HG03571 (cell line): ENCODE results near the gene LRP2BP.
"Not testable (repeated sequence)": the region's sequence is repeated elsewhere in the genome, so short reads cannot be mapped to it uniquely, and the experiment has no call there.

ENCODE experiments used
- ATAC-seq: cut with Tn5 transposase; IDR thresholded peaks from one replicate; pipeline ENCODE4 v1.9.1; 2021; ENCODE audit not compliant: unreplicated experiment

LRP2BP gene

DNA sequence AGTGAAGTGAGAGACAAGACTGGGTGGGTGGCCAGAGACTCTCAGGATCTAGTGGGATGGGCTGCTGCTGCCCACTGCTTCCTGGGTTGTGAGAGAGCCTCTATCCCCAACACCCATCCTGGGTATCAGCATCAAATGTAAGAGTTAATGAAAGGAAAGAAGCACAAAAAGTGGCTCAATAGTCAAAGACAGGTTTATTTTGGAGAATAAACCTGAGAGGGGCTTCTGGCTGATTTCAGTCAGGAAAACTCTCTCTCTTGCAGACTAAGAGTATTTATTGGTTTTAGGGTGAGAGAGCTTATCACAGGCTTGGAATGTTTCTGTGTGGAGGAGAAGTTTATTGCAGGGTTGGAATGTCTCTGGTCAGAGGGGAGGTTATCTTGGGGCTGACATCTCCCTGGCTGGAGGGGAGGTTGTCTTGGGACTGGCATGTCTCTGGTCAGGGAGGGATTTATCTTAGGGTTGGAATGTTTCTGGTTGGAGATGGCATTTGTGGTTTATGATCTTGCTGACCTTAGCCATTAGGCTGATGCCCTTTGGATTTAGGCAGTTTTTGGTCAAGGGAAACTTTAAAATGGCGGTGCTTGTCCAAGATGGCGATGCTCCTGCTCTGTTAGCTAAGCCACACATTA, 65.7 kb downstream of the LRP2BP start:
- not testable (repeated sequence) for ATAC-seq

DNA sequence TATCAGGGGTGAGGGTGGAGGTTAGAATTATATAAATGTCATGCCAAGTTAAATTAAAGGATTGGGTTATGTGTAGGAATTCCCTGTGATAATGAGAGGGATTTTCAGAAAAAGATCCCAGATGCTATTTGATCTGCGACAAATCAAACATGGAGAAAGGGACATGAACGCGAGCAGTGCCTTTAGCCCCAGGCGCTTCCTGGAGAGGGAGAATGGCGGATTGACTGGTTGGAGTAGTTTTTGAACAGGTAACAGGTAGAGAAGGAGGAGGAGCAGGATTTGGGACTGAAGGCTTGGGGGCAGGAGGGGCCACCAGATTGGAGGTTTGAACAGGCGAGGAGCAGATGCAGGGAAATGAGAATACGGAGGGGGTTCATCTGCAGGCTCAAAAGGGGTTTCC, 67.1 kb downstream of the LRP2BP start:
- no peak for ATAC-seq

DNA sequence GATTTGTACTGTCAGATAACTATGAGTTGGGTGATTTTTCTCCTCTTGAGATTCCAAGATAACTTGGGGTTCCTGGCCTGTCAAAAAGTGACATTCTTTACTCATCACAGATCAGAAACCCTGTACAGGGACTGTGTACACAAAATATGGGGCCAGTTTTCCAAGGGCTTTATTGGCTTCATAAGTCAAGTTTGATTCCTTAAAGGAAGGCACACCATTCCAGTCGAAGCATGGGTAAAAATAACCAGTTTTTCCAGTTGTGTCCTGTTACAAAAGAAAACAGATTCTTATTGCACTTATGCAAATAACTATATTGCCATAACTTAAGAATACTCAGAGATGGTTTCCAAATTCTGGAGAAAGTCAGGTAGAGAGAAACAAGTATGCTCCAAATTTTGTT, 70.0 kb downstream of the LRP2BP start:
- ATAC-seq = not testable (repeated sequence)

DNA sequence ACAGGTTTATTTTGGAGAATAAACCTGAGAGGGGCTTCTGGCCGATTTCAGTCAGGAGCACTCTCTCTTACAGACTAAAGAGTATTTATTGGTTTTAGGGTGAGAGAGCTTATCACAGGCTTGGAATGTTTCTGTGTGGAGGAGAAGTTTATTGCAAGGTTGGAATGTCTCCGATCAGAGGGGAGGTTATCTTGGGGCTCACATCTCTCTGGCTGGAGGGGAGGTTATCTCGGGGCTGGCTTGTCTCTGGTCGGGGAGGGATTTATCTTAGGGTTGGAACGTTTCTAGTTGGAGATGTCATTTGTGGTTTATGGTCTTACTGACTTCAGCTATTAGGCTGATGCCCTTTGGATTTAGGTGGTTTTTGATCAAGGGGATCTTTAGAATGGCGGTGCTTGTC, 71.4 kb downstream of the LRP2BP start:
- not testable (repeated sequence) for ATAC-seq

DNA sequence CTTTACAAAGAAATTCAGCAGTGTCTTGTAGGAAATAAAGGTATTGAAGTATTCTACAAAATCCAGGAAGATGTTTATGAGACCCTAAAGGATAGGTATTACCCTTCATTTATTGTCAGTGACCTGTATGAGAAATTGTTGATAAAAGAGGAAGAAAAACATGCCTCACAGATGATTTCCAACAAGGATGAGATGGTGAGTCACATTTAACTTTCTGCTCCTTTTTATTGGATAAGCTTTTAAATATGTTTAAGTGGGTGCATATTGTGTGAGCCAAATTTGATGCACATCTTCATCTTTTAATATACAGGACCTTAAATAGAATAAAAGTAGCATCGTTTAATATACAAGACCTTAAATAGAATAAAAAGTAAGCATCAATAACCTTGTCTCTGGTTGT, 72.1 kb downstream of the LRP2BP start:
- no peak for ATAC-seq

DNA sequence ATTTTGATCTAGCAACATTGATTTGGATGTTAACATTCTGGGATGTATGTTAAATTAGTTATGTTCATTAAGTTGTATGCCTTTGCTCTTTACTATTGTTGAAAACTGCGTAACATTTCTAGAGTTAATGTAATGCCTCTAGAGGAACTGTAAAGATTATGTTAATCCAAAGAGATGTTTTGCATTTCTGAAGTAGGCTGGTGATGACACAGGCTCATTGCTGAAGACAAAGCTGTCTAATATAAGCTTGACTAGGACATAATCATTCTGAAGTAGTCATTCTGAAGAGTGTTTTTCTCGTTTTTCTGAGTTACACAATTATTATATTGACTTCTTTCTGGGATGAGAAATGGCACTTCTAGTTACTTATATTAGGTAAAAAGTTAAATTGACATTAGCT, 72.9 kb downstream of the LRP2BP start:
- ATAC-seq = no peak

DNA sequence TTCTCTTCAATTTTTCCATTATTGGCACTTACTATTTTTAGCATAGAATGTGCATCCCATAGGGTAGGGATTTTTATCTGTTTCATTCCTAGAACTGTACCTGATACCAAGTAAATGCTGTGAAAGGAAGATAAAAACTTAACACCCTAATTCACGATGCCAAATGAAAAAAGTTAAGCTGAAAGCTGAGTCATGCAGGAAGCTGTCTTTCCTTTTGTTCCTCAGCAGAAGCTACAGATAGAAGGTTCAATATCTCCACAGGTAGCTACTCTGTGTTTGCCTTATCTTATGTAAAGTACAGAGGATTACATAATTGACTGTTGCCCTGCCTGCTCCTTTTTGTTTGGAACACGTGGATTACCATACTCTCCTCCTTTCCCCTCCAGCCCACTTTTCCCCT, 77.0 kb downstream of the LRP2BP start:
- ATAC-seq = no peak

DNA sequence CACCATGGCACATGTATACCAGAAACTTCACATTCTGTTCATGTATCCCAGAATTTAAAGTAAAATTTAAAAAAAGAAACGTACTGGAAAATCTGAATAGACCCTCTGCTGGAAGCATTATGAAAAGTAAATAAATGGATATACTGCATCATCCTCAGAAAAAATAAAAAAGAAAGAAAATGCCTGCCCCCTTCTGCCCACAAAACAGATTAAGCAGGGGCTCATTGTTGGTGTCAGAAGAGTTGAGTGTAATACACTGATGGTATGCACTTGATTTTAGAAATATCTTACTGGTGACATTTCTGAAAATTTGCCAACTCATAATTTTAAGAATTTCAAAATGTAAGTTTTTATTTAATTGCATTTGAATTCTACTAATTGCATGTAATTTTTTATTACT, 77.8 kb downstream of the LRP2BP start:
- ATAC-seq = no peak

DNA sequence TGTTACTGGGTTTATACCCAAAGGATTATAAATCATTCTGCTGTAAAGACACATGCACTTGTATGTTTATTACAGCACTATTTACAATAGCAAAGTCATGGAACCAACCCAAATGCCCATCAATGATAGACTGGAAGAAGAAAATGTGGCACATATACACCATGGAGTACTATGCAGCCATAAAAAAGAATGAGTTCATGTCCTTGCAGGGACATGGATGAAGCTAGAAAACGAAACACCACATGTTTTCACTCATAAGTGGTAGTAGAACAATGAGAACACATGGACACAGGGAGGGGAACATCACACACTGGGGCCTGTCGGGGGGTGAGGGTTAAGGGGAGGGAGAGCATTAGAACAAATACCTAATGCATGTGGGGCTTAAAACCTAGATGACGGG, 78.3 kb downstream of the LRP2BP start:
- ATAC-seq = not testable (repeated sequence)
